ENCODE results near the gene NMB. TPM values are rescaled to one million over a fixed set of nuclear protein-coding genes. Genes with fewer than 3 reads are reported as not detected.
A peak's percentile ranks its signal among the peaks of the same experiment; 100 is the strongest.

NMB gene
- total and polyA plus RNA-seq, 2 of the 13 experiments (the other 11 are each of a cell fraction or from before 2014, with no cell fraction given) = 10.4 to 25.4 TPM

DNA sequence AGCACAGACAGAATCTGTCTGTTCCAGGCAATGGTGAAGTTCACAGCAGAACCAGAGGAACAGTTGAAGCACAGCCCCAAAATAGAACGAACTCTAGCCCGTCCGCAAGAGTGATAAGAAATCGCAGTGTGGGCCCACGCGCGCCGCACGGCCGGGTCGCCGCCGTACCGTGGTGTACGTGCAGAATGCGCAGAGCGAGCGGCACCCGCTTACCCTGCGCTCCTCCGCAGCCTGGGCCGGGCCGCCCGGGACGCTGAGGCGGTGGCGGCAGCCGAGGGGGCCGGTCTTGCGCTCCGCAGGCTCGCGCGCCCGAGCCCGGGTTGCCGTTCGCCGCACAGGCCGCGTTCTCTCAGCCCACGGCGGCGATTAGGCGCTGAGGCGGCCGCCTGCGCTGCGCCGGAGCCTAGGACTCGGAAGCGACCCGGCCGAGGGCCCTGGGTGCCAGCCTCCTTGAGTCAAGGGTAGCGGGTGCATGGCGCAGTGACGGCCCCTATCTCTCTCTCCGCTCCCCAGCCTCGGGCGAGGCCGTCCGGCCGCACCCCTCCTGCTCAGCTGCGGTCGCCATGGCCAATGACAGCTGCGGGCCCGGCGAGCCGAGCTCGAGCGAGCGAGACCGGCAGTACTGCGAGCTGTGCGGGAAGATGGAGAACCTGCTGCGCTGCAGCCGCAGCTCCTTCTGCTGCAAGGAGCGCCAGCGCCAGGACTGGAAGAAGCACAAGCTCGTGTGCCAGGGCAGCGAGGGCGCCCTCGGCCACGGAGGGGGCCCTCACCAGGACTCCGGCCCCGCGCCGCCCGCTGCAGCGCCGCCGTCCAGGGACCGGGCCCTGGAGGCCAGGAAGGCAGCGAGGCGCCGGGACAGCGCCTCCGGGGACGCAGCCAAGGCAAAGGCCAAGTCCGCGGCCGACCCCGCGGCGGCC, 24.4 kb downstream of the NMB start (continued):
- TF ChIP-seq CBX2 (IDR thresholded peaks at IDR 0.05; ENCODE audit: low read depth, low read length) (no peak), CBX2 (CRISPR knock-in tag; IDR thresholded peaks at IDR 0.05; ENCODE audit: low read depth) (peak; percentile 46; the same call in 1 of the 2 replicates), GATAD1 (CRISPR knock-in tag; IDR thresholded peaks at IDR 0.05) (no peak), KLF16 (CRISPR knock-in tag; IDR thresholded peaks at IDR 0.05) (peak in 1 of 2 experiments; percentile 82; a peak in 1 of 4 replicates), ZMYM2 (CRISPR knock-in tag; IDR thresholded peaks at IDR 0.05) (no peak), HNF4G (IDR thresholded peaks at IDR 0.05; ENCODE audit: borderline replicate concordance, low read depth, low read length) (no peak), HNF4G (CRISPR knock-in tag; IDR thresholded peaks at IDR 0.05; ENCODE audit: borderline replicate concordance, low read depth) (peak; percentile 13; the same call in 1 of the 2 replicates), NR2C2 (CRISPR knock-in tag; IDR thresholded peaks at IDR 0.05; ENCODE audit: borderline replicate concordance) (no peak), ZFY (CRISPR knock-in tag; IDR thresholded peaks at IDR 0.05) (peak; percentile 81), ZNF841 (CRISPR knock-in tag; IDR thresholded peaks at IDR 0.05; ENCODE audit: borderline replicate concordance) (0 out of 2 replicates have a peak, but pooled peaks have one; percentile 52), CCDC6 (CRISPR knock-in tag; IDR thresholded peaks at IDR 0.05) (peak; percentile 78), ZNF3 (CRISPR knock-in tag; IDR thresholded peaks at IDR 0.05) (no peak), RERE (CRISPR knock-in tag; IDR thresholded peaks at IDR 0.05; ENCODE audit: low read depth) (no peak), ZNF333 (CRISPR knock-in tag; IDR thresholded peaks at IDR 0.05; ENCODE audit: borderline replicate concordance) (peak; percentile 17; the same call in 1 of the 2 replicates), CSRNP2 (CRISPR knock-in tag; conservative IDR thresholded peaks at IDR 0.05; ENCODE audit: low read depth) (no peak), ZFP62 (CRISPR knock-in tag; IDR thresholded peaks at IDR 0.05) (0 out of 2 replicates have a peak, but pooled peaks have one; percentile 33), ZNF800 (CRISPR knock-in tag; IDR thresholded peaks at IDR 0.05) (peak; percentile 88; the same call in 1 of the 2 replicates), PLRG1 (conservative IDR thresholded peaks at IDR 0.05) (no peak), PHF20 (CRISPR knock-in tag; IDR thresholded peaks at IDR 0.05) (0 out of 2 replicates have a peak, but pooled peaks have one; percentile 33), PRMT3 (CRISPR knock-in tag; IDR thresholded peaks at IDR 0.05; ENCODE audit: borderline replicate concordance, low read depth) (no peak), SP2 (CRISPR knock-in tag; IDR thresholded peaks at IDR 0.05) (no peak)
